NCI-H2171 (cell line): ENCODE data around the gene SLC6A11.

ENCODE experiments used
- DNase-seq: peaks from one replicate; lab custom pipeline; 2025; lab: John Stamatoyannopoulos, UW

The SLC6A11 gene

DNA sequence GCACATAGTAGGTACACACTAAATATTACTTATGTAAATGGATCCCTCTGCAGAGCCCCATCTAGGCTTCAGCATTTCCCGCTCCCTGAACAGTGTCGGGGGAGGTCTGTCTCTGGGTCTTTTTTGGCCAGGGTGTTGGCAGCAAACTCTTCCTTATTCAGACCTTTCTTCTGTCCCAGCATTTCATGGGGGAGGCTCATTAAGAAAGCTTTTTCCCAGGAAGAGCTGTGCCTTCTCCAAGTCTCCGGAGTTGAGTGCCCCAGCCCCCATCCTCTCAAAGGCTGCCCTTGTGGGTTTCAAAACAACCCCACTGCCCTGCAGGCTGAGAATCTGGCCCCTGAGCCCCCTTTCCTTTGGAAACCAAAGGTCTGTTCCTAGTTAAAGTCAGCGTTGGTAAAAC is 25.1 kb downstream of the SLC6A11 start:
- DNase-seq: no peak

DNA sequence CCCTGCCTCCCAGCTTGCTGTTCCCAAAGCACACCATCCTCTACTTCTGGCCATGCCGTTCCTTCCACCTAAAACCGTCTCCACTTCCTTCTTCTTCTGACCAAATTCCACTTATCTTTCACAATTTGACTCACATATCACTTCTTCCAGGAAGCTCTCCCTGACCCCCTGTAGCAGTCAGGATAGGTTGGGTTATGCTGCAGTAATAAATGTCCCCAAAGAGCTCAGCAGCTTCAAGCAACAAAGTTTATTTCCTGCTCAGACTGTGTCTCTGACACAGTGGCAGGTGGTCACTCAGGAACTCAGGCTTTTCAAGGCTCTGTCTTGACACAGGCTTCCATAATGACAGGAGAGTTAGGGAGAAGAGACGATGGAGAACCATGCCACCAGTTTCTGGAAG is 27.4 kb downstream of the SLC6A11 start:
- no peak for DNase-seq

DNA sequence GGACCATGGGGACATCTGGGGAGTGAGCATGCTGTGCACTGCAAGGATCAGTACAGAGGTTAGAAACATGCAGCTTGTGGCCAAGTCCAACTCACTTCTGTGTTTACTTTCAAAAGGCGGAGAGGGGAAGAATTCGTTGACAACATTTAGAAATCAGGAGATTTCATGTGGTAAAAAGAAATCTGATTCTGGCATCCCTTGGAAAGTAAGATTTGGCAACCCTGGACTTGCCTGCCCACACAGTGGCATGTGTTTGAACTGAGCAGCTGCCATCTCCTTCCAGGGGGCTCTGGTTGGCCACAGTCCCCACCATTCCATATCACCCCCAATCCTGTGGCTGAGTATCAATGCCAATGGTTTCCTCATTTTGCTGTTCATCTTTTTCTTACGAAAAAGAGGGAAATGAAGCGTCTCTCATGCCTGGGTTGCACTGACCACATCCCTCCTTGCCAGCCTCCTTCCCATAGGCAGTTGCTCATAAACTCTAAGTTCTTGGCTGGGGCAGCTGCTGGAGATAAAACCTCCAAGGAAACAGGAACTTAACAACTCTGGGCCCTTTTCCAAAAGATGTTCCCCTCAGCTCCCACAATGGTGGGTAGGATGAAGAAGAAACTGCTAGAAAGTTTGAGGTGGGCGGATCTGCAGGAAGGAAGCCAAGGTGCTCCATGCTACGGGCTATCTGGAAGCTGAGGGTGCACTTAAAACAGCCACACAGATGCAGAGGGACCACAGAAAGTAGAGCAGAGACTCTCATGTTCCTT is 29.2 kb downstream of the SLC6A11 start:
- no peak for DNase-seq

DNA sequence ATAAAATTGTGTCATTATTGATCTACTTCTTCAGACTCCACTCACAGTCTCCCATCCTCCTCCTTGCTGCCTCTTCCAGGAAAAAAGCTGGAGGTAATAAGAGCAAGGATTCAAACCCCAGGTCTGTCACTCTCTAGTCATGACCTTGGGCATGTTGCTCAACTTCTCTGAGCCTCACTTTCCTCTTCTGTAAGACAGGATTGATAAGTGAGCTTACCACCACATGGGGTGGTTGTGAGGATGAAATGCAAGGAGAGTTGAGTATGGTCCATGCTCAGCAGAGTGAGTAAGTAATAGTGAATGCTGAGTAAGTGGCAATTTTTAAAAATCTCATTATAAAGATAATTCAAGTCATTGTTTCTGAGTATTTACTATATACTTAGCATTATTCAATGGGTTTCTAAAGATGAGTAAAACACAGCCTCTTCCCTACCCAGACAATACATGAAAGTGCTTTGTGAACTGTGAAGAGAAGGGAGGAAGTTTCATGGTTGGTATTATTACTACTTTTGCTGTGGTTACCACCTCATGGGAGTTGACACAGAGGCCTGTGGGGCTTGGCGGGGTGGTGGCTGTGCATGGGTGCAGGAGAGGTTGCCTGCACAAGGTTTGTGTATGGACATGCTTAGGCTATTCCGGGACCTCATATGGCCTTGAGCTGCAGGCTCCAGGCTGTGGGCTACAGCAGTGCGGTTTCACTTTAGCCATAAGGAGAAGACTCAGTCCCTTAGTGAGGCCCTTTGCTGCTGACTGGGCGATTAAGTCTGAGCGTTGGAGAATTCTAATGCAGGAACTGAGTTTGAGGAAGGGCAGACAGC is 30.0 kb downstream of the SLC6A11 start:
- no peak for DNase-seq

- no peak for DNase-seq
Measured at GRCh38 chr3:10846657-10846975, 30.6 kb downstream of the SLC6A11 start.

DNA sequence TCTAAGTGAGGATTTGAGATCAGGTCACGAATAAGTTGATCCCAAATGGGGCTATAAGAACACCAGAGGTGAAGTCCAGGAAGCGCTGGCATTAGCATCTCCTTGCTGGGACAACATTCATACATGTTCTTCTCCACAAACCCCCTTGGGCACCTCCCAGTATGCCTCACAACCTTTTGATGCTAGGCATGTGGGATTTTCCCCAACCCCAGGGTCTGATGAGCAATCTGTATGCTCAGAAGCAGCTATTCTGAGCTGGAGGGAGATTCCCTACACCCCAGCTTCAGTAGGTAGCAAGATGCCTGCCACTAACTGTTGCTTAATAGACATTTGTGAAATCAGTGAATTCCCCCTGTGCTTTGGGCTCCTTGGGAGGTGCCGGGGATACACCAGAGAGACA is 32.2 kb downstream of the SLC6A11 start:
- no peak for DNase-seq

GRCh38 chr3:10852066-10852808 is 36.2 kb downstream of the SLC6A11 start:
- no peak for DNase-seq

DNA sequence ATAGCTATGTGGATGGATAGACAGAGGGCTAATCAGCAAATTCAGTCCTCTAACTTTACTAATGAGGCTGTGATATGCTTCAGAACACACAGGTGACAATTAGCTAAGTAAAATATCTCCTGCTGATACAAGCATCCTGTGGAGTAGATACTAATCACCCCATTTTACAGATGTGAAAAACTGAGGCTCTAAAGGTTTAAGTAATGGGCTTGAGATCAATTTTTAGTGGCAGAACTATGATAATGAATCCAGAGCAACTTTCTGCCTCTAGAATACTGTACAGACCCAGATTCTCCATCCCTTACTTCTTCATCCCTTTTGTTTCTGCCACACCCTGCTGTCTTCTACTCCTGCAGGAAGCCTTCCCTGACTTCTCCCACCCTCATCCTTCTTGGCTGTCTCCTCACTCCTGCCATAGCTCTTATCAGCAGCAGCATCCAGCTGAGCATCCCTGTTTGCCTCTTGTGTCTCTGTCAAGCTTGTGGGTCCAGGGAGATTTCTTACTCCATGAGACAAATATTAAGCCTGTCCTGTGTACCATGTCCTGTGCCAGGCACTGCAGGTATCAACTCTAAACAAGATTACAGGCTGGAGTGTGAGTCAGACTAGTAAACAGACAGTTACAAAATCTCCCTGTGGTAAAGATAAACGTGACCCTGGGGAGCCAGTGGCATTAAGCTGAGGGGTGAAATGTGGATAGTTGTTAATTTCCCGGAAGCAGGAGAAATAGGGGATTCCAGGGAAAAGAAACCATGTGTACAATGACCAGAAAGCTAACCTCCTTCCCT is 39.2 kb downstream of the SLC6A11 start:
- no peak for DNase-seq

DNA sequence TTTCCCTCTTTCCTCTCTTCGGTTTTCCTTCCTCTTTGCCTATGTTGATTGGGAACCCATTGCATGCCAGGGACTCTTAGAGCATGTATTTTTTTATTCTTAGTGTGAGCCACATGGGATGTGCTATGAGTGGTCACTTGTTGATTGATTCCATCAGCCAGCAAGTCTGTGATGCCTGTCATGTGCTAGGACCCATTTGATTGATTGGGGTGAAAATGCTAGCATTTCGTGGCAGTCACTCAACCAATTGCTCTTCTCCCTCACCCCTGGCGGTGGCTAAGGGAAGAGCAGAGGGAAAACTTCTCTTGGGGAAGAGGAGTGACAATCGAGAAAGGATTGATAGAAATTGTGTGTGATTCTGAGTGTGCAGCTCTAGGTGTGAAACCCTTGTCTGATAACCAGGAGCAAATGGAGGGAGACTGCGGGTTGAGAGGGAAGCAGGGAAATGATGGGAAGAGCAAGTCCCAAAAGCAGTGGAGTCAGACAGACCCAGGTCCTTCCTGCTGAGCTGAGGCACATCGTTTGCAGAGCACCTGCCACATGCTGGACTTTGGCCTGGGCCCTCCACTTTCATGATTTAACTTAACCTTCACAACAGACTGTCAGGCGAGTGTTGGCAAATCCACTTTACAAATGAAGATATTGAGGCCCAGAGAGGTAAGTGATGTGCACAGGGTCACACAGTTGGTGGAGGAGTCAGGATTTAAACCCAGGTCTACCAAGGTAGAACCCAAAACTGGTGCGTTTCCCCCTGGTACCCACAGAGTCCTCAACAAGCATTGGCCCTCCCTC is 40.0 kb downstream of the SLC6A11 start:
- DNase-seq: no peak

DNA sequence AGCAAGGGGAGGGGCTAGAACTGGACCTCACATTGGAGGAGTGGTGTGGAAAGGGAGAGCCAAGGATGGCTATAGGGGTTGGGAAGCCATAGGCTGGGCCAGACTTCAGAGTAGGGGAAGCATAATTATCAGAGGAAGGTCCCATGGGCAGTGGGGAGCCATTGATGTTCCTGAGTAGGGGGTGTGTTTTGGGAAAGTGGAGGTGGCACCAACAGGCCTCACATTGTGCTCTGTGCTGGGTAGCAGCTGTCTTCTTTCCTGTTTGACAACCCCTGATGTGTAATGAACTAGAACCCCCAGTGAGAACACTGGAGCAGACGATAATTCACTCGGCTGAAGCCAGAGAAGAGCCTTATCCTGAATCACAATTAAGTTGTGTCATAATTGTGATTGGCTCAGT is 41.2 kb downstream of the SLC6A11 start:
- no peak for DNase-seq

DNA sequence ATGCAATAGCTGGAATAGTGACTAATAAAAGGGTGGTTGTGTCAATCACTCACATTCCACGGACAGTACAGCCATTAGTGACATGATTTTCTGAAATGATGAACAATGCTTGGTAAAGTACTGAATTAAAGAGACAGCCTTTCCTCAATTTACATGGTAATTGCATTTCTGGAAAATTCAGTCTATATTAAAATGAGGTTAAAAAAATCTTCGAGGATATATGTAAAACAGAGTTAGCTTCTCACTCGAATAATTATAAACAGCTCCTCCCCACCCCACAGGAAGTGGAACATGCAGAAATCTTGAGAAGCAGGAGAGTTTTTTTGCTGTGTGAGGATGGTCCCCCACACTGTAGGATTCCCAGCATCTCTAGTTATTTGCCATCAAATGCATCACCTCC is 42.1 kb downstream of the SLC6A11 start:
- no peak for DNase-seq

DNA sequence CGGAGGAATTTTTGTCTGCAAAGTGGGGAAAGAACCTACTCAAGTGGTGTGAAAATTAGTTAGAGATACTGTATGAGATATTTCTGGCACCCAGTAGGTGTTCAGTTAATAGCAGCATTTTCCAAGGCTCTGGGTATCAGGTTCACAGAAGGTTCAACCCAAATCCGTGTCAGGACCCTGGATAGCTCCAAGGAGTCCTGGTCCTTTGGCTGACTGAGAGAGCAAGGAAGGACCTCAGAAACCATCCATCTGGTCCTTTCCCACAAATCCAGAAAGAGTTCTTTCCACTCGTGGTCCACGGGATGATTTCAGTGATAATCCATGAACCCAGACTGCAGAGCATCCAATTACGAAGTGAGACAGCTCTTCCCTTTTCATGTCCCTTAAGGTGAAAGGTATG is 51.4 kb downstream of the SLC6A11 start:
- DNase-seq: no peak

GRCh38 chr3:10869460-10869859 is 53.4 kb downstream of the SLC6A11 start:
- DNase-seq: no peak

GRCh38 chr3:10870296-10870695 is 54.3 kb downstream of the SLC6A11 start:
- no peak for DNase-seq

- no peak for DNase-seq
Measured at GRCh38 chr3:10873415-10873814, 57.4 kb downstream of the SLC6A11 start.

GRCh38 chr3:10875914-10876313 is 59.9 kb downstream of the SLC6A11 start:
- DNase-seq: no peak

DNA sequence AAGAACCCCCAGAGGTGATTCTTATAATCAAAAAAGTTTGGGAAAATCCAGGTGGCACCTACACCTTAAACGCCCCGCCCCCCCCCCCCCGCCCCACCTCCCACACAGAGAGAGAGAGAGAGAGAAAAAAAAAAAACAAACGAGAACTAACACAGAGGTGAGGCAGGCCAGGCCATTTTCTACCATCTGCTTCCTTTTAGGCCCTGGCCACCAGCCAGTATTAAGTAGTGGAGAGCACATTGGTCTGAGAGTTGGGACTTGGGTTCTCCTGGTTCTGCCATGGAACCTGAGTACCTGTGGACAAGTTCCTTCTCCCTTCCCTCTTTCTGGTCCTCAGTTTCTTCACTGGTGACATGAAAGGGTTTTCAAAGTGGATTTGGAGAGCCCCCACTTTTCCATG is 60.6 kb downstream of the SLC6A11 start:
- no peak for DNase-seq

- no peak for DNase-seq
Measured at GRCh38 chr3:10882851-10883250, 66.8 kb downstream of the SLC6A11 start.

DNA sequence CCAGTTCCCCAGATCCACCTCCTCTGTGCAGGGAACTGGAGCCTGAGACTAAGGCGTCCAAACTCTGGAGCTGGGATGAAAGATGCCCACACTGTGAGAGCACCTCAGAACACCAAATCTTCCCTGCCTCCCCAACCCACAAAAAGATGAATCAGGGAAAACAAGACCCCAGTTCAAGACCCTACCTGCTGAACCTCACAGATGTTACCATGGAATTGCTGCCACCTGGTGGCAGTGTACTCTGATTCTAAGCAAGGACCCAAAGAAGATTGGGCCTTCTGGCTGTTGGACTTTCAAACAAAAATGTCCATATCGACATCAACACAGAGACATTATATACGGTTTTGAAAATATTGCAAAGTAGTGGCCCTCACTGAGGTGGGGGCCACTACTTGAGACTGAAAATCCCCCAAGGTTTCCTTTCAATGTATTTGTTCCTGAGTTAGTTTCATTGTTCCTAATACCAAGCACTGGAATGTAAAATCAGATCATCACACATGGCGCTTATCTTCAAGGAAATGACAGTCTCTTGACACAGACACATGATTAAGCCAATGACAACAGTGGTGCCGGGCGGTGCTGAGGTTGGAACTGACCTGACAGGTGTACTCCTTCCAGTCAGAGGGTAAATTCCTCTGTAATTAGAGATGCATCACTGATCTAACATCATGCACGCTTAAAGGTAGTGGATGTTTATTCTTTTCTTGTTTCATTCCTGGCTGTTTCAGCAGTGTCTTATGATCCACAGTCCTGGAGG is 67.6 kb downstream of the SLC6A11 start:
- no peak for DNase-seq

DNA sequence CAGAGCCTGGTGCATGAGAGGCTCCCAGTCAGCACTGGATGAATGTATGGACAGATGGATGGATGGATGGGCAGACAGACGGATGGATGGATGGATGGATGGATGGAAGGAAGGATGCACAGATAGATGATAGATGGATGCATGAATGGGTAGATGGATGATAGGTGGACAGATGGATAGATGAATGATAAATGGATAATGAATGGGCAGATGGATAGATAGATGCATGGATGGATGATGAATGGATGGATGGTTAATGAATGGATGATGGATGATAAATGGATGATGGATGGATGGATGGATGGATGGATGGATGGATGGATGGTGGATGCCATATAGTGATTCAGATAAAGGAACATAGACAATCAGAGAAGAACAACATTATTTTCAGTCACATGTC is 71.0 kb downstream of the SLC6A11 start:
- no peak for DNase-seq
